GM12878 (cell line): ENCODE data around the gene NPIPB6. TPM values are rescaled to one million over a fixed set of nuclear protein-coding genes. Genes with fewer than 3 reads are reported as not detected.
A peak's percentile ranks its signal among the peaks of the same experiment; 100 is the strongest.
"Not testable (repeated sequence)": the region's sequence is repeated elsewhere in the genome, so short reads cannot be mapped to it uniquely, and the experiment has no call there.

Experiments used
- ATAC-seq: fragments of 200-7000 bp; cut with Tn5 transposase; 3 replicates; pipeline ENCODE4 v1.9.1; 2020; ENCODE audit warnings: mild to moderate bottlenecking, moderate library complexity
- BruUV-seq: library from RNA; stranded (reverse); fragments of 400-500 nt; replicated peaks from 2 replicates; lab custom pipeline; 2021; lab: Mats Ljungman, UMichigan
- CTCF ChIA-PET: fragments of 300-600 bp; sonication (Branson Sonifier 250); formaldehyde crosslinking; extraction: SDS; loops from one replicate; lab custom pipeline; 2021; ENCODE audit warnings: inconsistent platforms; lab: Yijun Ruan, JAX
- POLR2A ChIA-PET: fragments of 350-600 bp; formaldehyde crosslinking; extraction: SDS; loops from one replicate; lab custom pipeline; 2021; ENCODE audit warnings: inconsistent platforms; lab: Charles Lee
- RAD21 ChIA-PET: fragments of 300-600 bp; sonication (Branson Sonifier 250); formaldehyde crosslinking; loops from one replicate; lab custom pipeline; 2023; ENCODE audit warnings: antibody characterized with exemption; ENCODE audit not compliant: unreplicated experiment; lab: Charles Lee
- SMC1A ChIA-PET: fragments of 300-600 bp; sonication (Branson Sonifier 250); formaldehyde crosslinking; loops from one replicate; lab custom pipeline; 2023; ENCODE audit not compliant: unreplicated experiment, uncharacterized antibody; lab: Charles Lee
- DNase-seq: peaks from one replicate; pipeline ENCODE4 v3.0.0-alpha.2; 2011; ENCODE audit warnings: low read depth, low spot score
- FAIRE-seq: peaks from 3 replicates; lab custom pipeline; 2011; peaks lifted over from hg19 to GRCh38; lab: Jason Lieb, UNC
- H2AFZ ChIP-seq: 2 replicates; pipeline ENCODE4 v1.6.0; 2011; ENCODE audit warnings: low read depth, low read length, control low read depth; ENCODE audit not compliant: control insufficient read depth
- H3K27ac ChIP-seq: 2 replicates; pipeline ENCODE4 v1.5.1; 2011; ENCODE audit warnings: control low read depth; ENCODE audit not compliant: control insufficient read depth, insufficient read depth
- H3K27me3 ChIP-seq, 2 experiments: replicated peaks in 1 of 2; 2 replicates each; pipeline versions ENCODE4 v1.6.0 to v1.6.1; 2011; ENCODE audit warnings: low read length in 1 of 2; ENCODE audit not compliant: control insufficient read depth in 2 of 2, insufficient read depth in 2 of 2
- H3K36me3 ChIP-seq, 2 experiments: 2 replicates each; pipeline ENCODE4 v1.5.1; 2011; ENCODE audit warnings: low read length in 1 of 2; ENCODE audit not compliant: control insufficient read depth in 2 of 2, insufficient read depth in 2 of 2
- H3K4me1 ChIP-seq: 2 replicates; pipeline ENCODE4 v1.6.1; 2011; ENCODE audit warnings: mild to moderate bottlenecking, low read length, moderate library complexity, mixed read lengths; ENCODE audit not compliant: control insufficient read depth, insufficient read depth
- H3K4me2 ChIP-seq: 2 replicates; pipeline ENCODE4 v1.6.0; 2011; ENCODE audit warnings: control low read depth; ENCODE audit not compliant: control insufficient read depth, insufficient read depth
- H3K4me3 ChIP-seq: fragments of 200-600 bp; sonication (generic); 2 replicates; pipeline ENCODE4 v1.5.1; 2016
- H3K79me2 ChIP-seq: 2 replicates; pipeline ENCODE4 v1.6.0; 2011; ENCODE audit warnings: low read length; ENCODE audit not compliant: control insufficient read depth, insufficient read depth
- H3K9ac ChIP-seq: 2 replicates; pipeline ENCODE4 v1.8.0; 2011; ENCODE audit warnings: low read length, control low read depth, mixed read lengths; ENCODE audit not compliant: control insufficient read depth, insufficient read depth
- H3K9me3 ChIP-seq: replicated peaks from 3 replicates; pipeline ENCODE4 v1.5.1; 2011; ENCODE audit warnings: mild to moderate bottlenecking, low read length; ENCODE audit not compliant: control insufficient read depth, insufficient read depth
- H4K20me1 ChIP-seq: 2 replicates; pipeline ENCODE4 v1.6.0; 2011; ENCODE audit not compliant: control insufficient read depth, insufficient read depth
- WGBS: methylation state at CpG from one replicate; pipeline ENCODE4 v1.1.6; 2016; ENCODE audit warnings: low lambda C conversion rate; ENCODE audit not compliant: insufficient replicate concordance, insufficient coverage; ENCODE audit errors: missing lambda C conversion rate; 5-methylcytosine and 5-hydroxymethylcytosine counted together
- in situ Hi-C: fragments of 300-500 bp; cut with MboI; formaldehyde crosslinking; loops from 9 replicates; pipeline ENCODE4 v1.14.3; 2018; ENCODE audit warnings: mixed read lengths
- intact Hi-C: fragments of 100-400 bp; cut with micrococcal nuclease; formaldehyde crosslinking; loops from one replicate; pipeline ENCODE4 v1.14.2; 2022; ENCODE audit not compliant: unreplicated experiment
- polyA plus RNA-seq, 11 experiments: library from polyadenylated mRNA; depleted of rRNA in 4 of 11; unstranded in 6 of 11; stranded (reverse) in 5 of 11; fragments of >200 nt; fragmentation: Nextera tagmentation in 4 of 11; fragmentation: Illumina TruSeq in 1 of 11; extraction: Ambion mirVana in 4 of 11; extraction: Trizol in 1 of 11; gene quantifications; 1 replicate in 1 of 11; 2 replicates in 10 of 11; pipeline versions ENCODE4 v1.2.1 to v1.2.3, GENCODE V29; 2011 to 2016; ENCODE audit warnings: inconsistent platforms in 2 of 11, missing spikeins in 2 of 11, low read depth in 1 of 11
- total RNA-seq, 4 experiments: library from RNA; depleted of rRNA in 3 of 4; stranded (reverse); fragments of >200 nt in 3 of 4; fragmentation: Illumina TruSeq in 1 of 4; extraction: Trizol in 1 of 4; gene quantifications; 2 replicates each; pipeline versions ENCODE4 v1.2.1 to v1.2.3, GENCODE V29; 2013 to 2021

NPIPB6 gene
- total and polyA plus RNA-seq, 10 of the 15 experiments (the other 5 are each of a cell fraction or from before 2014, with no cell fraction given): 0.24 to 0.76 (median 0.44) TPM; not detected in 5

GRCh38 chr16:28374281-28374680 lies 11.0 kb upstream of the NPIPB6 start:
- H3K4me2 ChIP-seq, H3K36me3 ChIP-seq, FAIRE-seq, H3K4me1 ChIP-seq, RAD21 ChIA-PET, H3K27ac ChIP-seq, H3K27me3 ChIP-seq, intact Hi-C loops, H3K4me3 ChIP-seq, CTCF ChIA-PET, DNase-seq, H3K79me2 ChIP-seq, SMC1A ChIA-PET, H3K9me3 ChIP-seq, H4K20me1 ChIP-seq, in situ Hi-C loops, BruUV-seq, H2AFZ ChIP-seq, POLR2A ChIA-PET, H3K9ac ChIP-seq: not testable (repeated sequence)
- ATAC-seq: 0 out of 3 replicates have a peak, but pooled peaks have one; percentile 19
- WGBS: 11% methylated on average over 5 of the region's 25 CpGs

- not testable (repeated sequence) for H3K4me3 ChIP-seq, BruUV-seq
Measured at GRCh38 chr16:28367926-28368325, 4.6 kb upstream of the NPIPB6 start.

GRCh38 chr16:28364268-28365173 lies 1.2 kb upstream of the NPIPB6 start:
- under 1% methylated on average over 17 of the region's 75 CpGs for WGBS
- H2AFZ ChIP-seq, SMC1A ChIA-PET, DNase-seq, intact Hi-C loops, H3K4me3 ChIP-seq, H3K27me3 ChIP-seq, CTCF ChIA-PET, H3K36me3 ChIP-seq, RAD21 ChIA-PET, FAIRE-seq, H3K79me2 ChIP-seq, H3K27ac ChIP-seq, H3K9me3 ChIP-seq, H3K9ac ChIP-seq, POLR2A ChIA-PET, H4K20me1 ChIP-seq, H3K4me2 ChIP-seq, H3K4me1 ChIP-seq, in situ Hi-C loops, BruUV-seq: not testable (repeated sequence)
- peak; percentile 100 for ATAC-seq

More at GRCh38 chr16:28367926-28368325, 4.6 kb upstream of the NPIPB6 start:
- H2AFZ ChIP-seq, H3K79me2 ChIP-seq, H3K9me3 ChIP-seq, CTCF ChIA-PET, H3K27ac ChIP-seq, in situ Hi-C loops, H3K27me3 ChIP-seq, DNase-seq, H3K4me1 ChIP-seq, H4K20me1 ChIP-seq, RAD21 ChIA-PET, H3K36me3 ChIP-seq, FAIRE-seq, intact Hi-C loops, ATAC-seq, POLR2A ChIA-PET, H3K4me2 ChIP-seq, H3K9ac ChIP-seq, SMC1A ChIA-PET: not testable (repeated sequence)
- WGBS: 85% methylated on average over 19 of the region's 32 CpGs

GRCh38 chr16:28362600-28362999 lies 708 bp downstream of the NPIPB6 start:
- H3K36me3 ChIP-seq, DNase-seq, in situ Hi-C loops, ATAC-seq, H3K4me1 ChIP-seq, H3K79me2 ChIP-seq, H3K27me3 ChIP-seq, BruUV-seq, H3K4me3 ChIP-seq, intact Hi-C loops, SMC1A ChIA-PET, H3K27ac ChIP-seq, POLR2A ChIA-PET, H3K9ac ChIP-seq, FAIRE-seq, RAD21 ChIA-PET, CTCF ChIA-PET, H2AFZ ChIP-seq, H4K20me1 ChIP-seq, H3K4me2 ChIP-seq, H3K9me3 ChIP-seq: not testable (repeated sequence)
- WGBS: 55% methylated on average over 1 of the region's 5 CpGs
